Activated T-helper 1 cell treated with anti-CD3 and anti-CD28 coated beads, Interleukin-2, amount 50 U/mL, for 16 hours (primary cell): Measurements from ENCODE around the gene BTLA.
"Not testable (repeated sequence)": the region's sequence is repeated elsewhere in the genome, so short reads cannot be mapped to it uniquely, and the experiment has no call there.

Experiments used
- DNase-seq, 2 donors: peaks; one replicate each; pipeline ENCODE4 v3.0.0-alpha.2; 2020; ENCODE audit warnings: low read depth in 1 of 2, low spot score in 1 of 2

The BTLA gene, protein sequence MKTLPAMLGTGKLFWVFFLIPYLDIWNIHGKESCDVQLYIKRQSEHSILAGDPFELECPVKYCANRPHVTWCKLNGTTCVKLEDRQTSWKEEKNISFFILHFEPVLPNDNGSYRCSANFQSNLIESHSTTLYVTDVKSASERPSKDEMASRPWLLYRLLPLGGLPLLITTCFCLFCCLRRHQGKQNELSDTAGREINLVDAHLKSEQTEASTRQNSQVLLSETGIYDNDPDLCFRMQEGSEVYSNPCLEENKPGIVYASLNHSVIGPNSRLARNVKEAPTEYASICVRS

DNA sequence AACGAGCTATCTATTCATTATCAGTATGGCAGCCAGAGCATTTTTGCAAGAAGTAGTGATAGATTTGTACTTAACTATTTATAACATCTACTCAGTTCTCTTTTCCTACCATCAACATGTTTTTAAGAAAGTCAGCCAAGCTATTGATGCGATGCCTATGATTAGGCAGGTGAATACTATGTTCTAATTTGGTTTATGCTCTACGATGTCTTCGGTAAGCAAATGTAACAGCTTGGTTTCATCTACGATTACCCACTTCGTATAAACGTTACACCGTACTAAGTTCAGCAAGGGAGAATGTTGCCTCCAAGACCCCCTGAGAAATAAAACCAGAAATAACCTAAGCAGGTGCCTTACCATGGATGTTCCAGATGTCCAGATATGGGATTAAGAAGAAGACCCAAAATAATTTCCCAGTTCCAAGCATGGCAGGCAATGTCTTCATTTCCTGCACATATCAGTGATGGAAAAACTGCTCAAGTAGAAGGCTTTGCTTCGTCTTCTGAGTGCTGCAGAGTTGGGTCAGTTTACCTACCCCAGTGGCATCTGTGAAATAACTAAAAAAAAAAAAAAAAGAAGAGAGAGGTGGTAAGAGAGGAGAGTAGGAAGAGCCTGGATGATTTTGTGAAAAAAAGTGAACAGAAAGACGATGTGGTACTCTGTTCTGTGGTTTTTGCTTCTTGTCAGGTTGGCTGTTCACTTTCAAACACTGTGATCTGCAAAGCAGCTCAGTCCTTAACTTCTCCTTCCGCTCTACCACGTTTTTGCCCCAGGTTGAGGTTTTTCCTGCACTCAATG lies at the start of gene BTLA:
TSS of gene BTLA (minus strand) at position 559 of the 798 bp plus-strand sequence. CDS start at position 445, 114 bp downstream.
- no peak for DNase-seq

DNA sequence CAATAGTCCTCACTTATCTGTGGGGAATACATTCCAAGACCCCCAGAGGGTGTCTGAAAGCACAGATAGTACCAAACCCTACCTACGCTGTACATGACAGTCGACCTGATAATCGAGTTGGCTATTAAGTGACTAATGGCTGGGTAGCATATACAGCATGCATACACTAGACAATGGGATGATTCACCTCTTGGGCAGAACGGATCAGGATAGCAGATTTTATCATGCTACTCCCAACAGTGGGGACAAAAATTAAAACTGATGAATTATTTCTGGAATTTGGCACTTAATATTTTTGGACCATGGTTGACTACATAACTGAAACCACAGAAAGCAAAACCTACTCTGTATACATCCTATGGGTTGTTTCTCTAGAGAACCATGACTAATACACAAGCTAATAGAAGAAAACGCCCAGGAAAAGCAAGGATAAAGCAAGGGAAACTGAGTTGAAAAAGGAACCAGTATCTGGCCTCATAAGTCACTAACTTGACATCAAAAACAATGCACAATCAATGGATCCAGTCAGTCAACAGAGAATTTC lies 47.0 kb upstream of the BTLA start:
- DNase-seq, result no peak

DNA sequence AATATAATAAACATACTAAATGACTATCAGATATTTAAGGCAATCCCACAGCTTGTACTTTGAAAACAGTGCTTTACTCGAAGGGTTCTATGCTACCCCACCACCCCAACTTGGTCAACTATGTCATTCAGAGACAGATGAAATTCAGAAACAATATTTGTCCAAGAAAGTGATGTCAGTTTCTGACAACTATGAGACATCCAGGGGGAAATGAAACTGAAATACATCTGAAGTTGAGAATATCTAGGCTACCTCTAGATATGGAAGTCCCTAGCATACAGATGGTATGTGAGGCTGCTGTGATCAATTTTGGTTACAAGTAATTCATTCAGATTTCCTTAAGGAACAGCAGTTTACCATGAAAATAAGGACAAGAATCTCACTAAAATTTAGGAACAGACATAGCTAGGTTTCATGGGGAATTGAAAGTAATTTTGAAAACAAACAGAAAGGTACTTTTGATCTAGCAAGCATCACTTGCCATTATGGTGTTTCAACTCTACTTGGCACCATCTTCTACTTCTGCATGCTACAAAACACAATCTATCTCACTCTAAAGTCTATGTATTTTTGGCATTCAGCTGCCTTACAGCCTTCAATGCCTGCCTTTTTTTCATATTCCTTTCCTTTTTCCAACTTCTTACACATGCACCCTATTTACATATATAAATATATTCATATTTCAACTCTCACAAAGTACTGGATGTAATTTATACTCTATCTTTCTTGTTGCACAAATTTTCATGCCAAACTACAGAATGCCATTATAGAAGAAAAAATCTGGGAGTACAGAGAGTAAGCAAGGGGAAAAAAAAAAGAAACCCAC lies 40.8 kb upstream of the BTLA start:
- DNase-seq, result no peak

GRCh38 chr3:112531358-112531781 lies 32.1 kb upstream of the BTLA start:
- DNase-seq, result no peak

DNA sequence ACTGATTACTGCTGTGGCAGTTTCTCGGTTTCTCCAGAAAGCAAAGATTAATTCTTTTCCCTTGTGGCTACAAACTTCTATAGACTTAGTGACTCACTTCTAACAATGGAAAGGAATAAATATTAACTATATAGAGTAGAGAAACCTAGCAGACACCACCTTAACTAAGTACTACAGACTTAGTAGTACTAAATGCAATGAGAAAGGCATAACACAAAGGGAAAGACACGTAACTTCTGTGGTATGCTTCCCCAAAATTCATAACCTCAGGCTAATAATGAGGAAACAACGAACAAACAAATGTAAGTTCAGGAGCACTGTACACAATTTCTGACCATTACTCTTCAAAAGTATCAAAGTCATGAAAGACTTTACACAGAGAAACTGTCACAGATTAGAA lies 31.3 kb upstream of the BTLA start:
- no peak for DNase-seq

DNA sequence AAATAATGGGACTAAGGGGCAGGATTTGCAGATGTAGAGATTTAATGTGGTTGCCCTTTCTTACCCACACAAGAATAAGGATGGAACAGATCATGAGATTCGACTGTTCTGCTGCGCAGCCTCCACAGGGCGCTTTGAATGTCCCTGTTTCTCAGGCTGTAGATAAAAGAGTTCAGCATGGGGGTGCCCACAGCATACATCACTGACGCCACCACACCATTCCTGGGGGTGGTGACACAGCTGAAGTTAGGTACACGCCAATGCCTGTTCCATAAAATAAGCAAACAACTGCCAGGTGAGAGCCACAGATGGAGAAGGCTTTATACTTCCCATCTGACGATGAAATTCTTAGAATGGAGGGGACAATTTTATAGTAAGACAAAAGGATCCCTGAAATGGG lies 24.9 kb upstream of the BTLA start:
- DNase-seq, result not testable (repeated sequence)

DNA sequence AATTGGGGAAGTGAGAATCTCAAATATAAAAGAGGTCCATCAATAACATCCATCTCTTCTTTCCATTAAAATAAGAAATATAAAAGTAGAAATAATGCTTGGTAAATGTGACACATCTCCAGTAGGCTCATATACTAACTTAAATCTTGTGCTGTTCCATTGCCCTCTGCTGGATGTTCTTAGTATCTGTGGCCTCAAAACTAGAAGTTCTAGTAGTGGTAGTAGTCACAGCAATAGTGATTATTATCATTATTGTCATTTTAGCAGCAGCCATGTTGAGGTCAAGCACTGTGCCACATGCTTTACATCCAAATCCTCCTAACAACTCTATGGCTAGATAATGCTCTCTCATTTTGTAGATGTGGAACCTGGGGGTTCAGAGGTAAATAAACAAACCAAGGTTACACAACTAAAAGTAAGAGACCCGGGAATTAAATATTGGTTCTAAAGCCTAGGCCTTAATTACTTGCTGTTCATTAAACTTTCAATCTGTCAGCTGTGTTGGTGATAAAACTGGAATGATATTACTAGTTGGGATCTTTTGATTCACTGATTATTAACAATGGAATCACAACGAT lies 20.2 kb upstream of the BTLA start:
- DNase-seq, result no peak

DNA sequence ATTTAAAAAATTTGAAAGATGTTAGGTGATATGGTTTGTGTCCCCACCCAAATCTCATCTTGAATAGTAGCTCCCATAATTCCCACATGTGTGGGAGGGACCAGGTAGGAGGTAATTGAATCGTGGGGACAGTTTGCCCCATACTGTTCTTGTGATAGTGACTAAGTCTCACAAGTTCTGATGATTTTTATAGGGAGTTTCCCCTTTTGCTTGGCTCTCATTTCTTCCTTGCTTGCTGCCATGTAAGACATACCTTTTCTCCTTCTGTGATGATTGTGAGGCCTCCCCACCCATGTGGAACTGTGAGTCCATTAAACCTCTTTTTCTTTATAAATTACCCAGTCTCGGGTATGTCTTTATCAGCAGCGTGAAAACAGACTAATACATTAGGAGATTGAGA lies 19.7 kb upstream of the BTLA start:
- not testable (repeated sequence) for DNase-seq

- no peak for DNase-seq
Observed at GRCh38 chr3:112514527-112515128, 15.4 kb upstream of the BTLA start.

DNA sequence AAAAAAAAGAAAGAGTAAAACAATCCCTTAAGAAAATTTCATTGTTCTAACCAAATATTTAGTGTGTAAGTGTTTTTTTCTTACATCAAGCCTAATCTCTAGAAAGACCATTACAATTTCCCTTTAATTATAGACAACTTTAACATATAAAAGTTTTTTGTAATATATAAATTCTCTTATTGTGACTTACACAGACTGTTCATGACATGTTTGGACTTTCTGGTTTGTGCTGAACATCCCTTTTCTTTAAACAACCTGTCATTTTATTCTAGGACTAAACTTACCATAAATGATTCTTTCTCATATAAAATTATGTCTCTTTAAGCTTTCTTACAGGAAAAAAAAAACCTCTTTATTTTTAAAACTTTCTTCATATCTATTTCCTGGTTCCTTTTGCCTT lies 13.0 kb upstream of the BTLA start:
- no peak for DNase-seq

GRCh38 chr3:112508860-112509259 lies 9.6 kb upstream of the BTLA start:
- no peak for DNase-seq

DNA sequence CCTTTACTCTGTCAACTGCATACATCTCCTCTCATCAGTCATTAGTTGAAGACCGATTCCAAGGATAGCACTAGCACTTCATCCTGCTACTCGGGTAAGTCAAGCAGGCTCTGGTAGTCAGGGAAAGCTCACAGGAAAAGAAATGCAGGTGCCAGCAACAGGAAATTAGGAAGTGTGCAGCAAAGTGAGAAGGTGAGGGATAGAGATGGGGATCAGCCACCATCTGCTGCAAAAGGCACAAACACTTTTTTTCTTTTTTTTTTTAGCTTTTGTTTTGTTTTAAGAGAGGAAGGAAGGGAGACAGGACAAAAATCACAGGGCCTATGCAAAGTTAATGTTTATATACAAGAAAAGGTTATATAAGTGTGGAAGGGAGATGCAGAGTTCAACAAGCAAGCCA lies 9.0 kb upstream of the BTLA start:
- DNase-seq, result no peak

DNA sequence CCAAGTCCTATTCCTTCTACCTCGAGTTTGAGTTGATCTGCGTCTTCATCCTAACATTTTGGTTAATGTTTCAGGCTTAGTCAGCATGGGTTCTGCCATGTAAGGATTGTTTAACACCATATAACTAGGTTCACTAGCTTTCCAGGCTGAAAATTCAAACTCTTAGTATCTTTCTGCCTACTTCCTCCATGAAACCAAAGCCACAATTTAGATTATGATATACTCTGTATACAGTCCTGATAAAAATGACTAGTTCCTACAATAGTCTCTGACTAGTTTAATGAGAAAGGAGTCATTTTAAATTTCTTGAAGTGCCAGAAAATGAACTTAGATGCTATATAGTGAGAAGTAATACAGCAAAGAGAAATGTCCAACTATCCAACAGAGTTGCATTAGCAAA lies 6.6 kb upstream of the BTLA start:
- no peak for DNase-seq

- DNase-seq, result no peak
Observed at GRCh38 chr3:112504123-112504522, 4.9 kb upstream of the BTLA start.

GRCh38 chr3:112503304-112503972 lies 4.2 kb upstream of the BTLA start:
- DNase-seq, result no peak

- no peak for DNase-seq
Observed at GRCh38 chr3:112500621-112501020, 1.3 kb upstream of the BTLA start.

GRCh38 chr3:112497897-112498548 lies 1.2 kb downstream of the BTLA start:
- DNase-seq, result no peak

- DNase-seq, result no peak
Observed at GRCh38 chr3:112496366-112497067, 2.8 kb downstream of the BTLA start.

DNA sequence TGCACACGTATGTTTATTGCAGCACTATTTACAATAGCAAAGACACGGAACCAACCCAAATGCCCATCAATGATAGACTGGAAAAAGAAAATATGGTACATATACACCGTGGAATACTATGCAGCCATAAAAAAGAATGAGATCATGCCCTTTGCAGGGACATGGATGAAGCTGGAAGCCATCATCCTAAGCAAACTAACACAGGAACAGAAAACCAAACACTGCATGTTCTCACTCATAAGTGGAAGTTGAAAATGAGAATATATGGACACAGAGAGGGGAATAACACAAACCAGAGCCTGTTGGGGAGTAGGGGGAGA lies 4.9 kb downstream of the BTLA start:
- not testable (repeated sequence) for DNase-seq
